Measurements from ENCODE around the gene KLHL5.
"Not testable (repeated sequence)": the region's sequence is repeated elsewhere in the genome, so short reads cannot be mapped to it uniquely, and the experiment has no call there.

KLHL5 gene

DNA sequence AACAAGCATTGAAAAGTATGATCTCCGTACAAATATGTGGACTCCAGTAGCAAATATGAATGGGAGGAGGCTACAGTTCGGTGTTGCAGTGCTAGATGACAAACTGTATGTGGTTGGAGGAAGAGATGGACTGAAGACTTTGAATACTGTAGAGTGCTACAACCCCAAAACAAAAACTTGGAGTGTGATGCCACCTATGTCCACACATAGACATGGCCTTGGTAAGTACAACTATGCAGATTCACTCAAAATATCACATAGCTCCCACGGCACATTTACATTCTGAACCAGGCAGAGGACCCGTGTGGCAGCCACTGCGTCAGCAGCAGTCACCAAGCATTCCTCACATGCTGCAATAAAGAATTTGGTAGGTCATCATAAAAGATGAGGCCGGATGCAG, 41.3 kb downstream of the KLHL5 start:
- DNase-seq (ENCODE audit: low spot score) = peak; percentile 12

DNA sequence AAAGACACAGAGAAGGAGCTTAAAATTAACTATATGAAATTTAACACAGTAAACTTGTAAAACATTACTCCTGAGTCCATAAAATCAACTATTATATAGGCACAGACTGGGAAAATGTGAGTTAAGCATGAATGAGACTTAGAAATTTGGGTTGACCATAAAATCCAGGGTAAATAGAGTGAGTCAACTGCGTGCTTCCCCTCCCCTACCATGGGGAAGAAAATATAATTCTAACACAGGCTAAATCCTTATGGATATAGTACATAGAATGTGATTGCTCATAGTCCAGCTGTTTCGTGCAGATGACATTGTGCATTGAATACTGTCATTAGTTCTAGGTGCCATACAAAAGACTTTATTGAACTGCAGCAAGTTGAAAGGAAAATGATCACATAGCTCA, 42.2 kb downstream of the KLHL5 start:
- no peak for DNase-seq (ENCODE audit: low spot score)

DNA sequence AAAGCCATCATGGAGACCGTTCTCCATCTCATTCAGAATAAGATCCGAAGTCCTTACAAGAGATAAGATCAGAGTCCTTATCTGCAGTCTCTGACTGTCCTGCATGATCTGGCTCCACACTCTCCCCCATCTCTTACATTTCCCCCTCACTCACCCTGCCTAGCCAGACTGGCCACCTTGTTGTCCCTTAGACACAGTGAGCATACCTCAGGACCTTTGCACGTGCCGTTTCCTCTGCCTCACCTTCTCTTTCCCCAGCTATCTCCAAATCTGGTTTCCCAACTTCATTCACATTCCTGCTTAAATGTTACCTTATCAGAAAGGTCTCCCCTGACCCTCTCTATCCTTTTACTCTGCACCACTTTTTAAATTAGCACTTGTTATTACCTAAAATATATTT, 44.0 kb downstream of the KLHL5 start:
- DNase-seq (ENCODE audit: low spot score) = no peak

- DNase-seq (ENCODE audit: low spot score) = no peak
These were observed 52.4 kb downstream of the KLHL5 start for GRCh38 chr4:39114436-39114835.

DNA sequence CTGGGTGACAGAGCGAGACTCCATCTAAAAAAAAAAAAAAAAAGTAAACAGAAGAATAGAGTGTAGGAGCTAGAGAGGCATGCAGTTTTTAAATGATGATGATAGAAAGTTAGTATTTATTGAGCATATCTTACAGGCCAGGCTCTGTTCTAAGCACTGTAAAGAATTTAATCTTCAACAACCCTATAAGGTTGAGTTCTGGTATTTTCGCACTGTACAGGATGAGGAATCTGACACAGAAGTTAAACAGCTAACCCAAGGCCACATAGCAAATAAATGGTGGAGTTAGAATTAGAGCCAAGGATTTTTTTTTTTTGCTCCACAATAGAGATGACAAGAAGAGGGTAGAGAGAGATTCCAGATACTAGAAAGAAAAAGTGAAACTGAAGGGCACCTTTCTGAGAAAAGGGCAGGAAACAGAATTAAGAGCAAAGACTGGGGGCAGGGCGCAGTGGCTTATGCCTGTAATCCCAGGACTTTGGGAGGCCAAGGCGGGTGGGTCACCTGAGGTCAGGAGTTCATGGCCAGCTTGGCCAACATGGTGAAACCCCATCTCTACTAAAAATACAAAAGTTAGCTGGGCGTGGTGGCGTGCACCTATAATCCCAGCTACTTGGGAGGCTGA, 56.1 kb downstream of the KLHL5 start:
- DNase-seq (ENCODE audit: low spot score) = no peak

DNA sequence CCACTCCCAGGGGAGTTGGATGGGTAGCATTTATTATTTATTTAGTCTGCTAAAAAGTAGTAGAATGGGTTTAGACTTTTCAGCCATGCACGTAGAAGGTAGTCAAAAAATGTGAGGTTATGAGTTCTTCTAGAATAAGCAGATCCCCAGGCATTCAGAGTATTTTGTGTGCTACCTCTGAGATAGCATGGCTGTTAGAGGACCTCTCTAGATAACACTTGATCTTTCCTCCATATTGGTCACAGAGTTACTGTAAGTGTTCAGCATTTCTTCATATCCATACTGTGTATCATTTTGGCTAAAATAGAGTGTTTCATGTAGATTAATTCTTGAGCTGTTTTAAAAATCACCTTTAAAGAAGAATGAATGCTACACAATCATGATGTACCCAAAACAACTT, 58.4 kb downstream of the KLHL5 start:
- no peak for DNase-seq (ENCODE audit: low spot score)

DNA sequence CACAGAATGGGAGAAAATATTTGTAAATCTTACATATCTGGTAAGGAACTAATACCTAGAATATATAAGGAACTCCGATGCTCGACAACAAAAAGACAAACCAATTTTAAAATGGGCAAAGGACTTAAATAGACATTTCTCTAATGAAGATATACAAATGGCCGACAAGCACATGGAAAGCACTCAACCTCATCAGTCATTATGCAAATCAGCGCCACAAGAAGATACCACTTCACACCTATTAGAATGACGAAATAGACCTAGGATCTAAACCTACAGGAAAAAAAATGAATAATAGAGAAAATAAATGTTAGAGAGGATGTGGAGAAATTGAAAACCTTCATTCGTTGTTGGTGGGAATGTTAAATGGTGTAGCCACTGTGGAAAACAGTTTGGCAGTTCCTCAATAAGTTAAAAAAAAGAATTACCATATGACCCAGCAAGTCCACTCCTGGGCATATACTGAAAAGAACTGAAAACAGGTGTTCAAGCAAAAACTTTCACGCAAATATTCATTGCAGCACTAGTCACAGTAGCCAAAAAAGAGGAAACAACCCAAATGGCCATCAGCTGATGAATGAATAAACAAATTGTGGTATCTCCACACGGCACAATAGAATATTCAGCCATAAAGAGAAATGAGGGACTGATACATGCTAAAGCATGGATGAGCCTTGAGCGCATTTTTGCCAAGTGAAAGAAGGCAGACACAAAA, 63.0 kb downstream of the KLHL5 start:
- no peak for DNase-seq (ENCODE audit: low spot score)

- DNase-seq (ENCODE audit: low spot score) = no peak
These were observed 63.6 kb downstream of the KLHL5 start for GRCh38 chr4:39125600-39125985.

GRCh38 chr4:39126256-39127095, 64.4 kb downstream of the KLHL5 start:
- DNase-seq (ENCODE audit: low spot score) = no peak

- DNase-seq (ENCODE audit: low spot score) = no peak
These were observed 71.6 kb downstream of the KLHL5 start for GRCh38 chr4:39133623-39134022.

- DNase-seq (ENCODE audit: low spot score) = no peak
These were observed 72.8 kb downstream of the KLHL5 start for GRCh38 chr4:39134683-39135306.

- DNase-seq (ENCODE audit: low spot score) = not testable (repeated sequence)
These were observed 76.2 kb downstream of the KLHL5 start for GRCh38 chr4:39138227-39138626.

DNA sequence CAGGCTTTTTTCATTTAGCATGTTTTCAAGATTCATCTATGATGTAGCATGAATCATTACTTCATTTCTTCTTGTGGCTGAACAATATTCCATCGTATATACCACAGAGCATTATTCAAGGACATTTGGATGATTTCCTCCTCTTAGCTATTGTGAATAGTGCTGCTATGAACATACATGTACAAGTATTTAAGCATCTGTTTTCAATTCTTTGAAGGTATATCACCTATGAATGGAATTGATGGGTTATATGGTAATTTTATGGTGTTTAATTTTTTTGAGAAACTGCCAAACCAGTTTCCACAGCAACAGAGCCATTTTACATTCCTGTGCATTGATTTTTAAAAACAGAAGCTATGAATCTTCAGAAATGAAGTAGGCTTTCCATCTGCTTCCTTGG, 84.2 kb downstream of the KLHL5 start:
- DNase-seq (ENCODE audit: low spot score) = no peak

DNA sequence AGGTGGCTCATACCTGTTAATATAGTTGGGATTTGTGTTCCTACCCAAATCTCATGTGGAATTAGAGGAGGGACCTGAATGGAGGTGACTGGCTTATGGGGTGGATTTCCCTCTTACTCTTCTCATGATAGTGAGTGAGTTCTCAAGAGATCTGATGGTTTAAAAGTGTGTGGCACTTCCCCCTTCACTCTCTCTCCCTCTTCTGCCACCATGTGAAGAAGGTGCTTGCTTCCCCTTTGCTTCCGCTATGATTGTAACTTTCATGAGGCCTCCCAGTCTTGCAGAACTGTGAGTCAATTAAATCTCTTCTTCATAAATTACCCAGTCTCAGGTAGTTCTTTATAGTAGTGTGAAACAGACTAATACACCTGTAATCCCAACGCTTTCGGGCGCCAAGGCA, 92.0 kb downstream of the KLHL5 start:
- DNase-seq (ENCODE audit: low spot score) = no peak

- no peak for DNase-seq (ENCODE audit: low spot score)
These were observed 95.5 kb downstream of the KLHL5 start for GRCh38 chr4:39157520-39157919.

DNA sequence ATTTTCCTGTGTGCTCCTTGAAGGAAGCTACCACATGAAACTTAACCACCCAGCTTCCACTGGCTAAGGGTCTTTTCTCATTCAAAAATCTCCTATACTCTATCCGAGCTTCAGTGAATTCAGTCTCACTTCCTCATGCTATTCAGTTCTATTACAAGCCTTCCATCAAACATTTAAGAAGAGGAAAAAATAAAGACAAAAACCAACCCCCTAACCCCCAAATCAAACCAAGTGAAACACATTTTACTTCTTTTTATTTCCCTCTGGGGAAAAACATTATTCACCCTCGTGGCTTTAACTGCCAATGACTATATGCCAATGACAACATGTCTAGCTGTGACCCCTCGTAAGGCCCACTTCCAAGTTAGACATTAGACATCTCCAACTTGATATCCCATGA, 104.1 kb downstream of the KLHL5 start:
- no peak for DNase-seq (ENCODE audit: low spot score)

DNA sequence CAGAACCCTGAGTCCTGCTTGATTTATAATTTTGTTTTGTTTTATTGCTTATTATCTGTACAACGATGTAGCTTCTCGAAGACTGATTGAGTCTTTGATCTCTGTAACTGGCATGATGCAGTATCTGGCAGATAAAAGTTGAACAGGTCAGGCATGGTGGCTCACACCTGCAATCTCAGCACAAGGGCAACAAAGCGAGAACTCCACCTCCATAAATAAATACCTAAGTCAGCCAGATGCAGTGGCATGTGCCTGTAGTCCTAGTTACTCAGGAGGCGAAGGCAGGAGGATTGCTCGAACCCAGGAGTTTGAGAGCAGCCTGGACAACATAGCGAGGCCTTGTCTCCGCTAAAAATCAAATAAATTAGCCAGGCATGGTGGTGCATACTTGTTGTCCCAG, 104.6 kb downstream of the KLHL5 start:
- no peak for DNase-seq (ENCODE audit: low spot score)

DNA sequence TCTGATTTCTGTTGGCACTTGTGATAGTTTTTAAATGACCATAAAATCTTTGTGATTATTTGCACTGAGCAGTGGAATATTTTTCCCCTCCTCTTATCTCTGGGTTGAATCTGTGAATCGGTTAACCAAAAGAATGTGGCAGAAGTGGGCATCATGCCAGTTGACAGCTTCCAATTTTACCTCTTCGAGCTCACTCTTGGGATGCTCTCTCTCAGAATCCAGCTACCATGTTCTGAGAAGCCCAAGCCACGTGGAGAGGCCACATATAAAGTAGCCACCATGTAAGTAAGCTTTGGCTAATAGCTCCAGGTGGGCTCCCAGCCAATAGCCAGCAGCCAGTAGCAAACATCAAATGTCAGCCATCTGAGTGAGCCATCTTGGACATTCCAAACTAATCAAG, 107.4 kb downstream of the KLHL5 start:
- no peak for DNase-seq (ENCODE audit: low spot score)

DNA sequence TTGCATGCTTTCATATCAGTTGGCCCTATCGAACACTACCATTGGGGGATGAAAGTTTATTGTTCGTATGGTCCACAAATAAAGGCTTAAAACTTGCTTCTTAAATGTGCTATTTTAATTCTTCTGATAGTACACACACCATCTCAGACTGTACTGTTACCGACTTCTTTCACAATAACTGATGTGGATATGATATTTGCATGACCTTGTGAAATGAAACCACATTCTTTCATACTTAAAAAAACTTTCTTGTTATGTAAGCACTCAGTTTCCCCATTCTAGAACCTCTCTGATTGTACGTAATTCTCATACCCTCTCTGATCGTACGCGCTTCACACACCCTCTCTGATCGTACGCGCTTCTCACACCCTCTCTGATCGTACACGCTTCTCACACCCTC, 108.3 kb downstream of the KLHL5 start:
- DNase-seq (ENCODE audit: low spot score) = no peak

Measured in cerebellar cortex (tissue), 1 donor.